ENCODE results near the gene FBXL7.

DNA sequence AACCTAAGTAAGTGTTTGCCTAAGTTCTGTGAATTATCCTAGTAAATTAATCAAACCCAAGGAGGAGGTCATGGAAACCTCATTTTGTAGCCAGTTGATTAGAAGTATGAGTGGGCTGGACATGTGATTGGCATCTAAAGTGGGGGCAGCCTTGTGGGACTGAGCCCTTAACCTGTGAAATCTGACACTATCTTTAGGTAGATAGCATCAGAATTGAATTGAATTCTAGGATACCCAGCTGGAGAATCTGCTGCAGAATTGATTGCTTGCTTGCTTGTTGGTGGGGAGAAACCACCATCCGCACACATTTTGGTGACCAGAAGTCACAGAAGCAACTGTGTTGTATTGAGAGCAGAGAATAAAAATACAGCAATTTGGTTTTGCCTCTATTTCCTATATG is 97.0 kb downstream of the FBXL7 start:
- TF ChIP-seq, protein P1, sequence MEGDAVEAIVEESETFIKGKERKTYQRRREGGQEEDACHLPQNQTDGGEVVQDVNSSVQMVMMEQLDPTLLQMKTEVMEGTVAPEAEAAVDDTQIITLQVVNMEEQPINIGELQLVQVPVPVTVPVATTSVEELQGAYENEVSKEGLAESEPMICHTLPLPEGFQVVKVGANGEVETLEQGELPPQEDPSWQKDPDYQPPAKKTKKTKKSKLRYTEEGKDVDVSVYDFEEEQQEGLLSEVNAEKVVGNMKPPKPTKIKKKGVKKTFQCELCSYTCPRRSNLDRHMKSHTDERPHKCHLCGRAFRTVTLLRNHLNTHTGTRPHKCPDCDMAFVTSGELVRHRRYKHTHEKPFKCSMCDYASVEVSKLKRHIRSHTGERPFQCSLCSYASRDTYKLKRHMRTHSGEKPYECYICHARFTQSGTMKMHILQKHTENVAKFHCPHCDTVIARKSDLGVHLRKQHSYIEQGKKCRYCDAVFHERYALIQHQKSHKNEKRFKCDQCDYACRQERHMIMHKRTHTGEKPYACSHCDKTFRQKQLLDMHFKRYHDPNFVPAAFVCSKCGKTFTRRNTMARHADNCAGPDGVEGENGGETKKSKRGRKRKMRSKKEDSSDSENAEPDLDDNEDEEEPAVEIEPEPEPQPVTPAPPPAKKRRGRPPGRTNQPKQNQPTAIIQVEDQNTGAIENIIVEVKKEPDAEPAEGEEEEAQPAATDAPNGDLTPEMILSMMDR (IDR thresholded peaks at IDR 0.05), result no peak
- no peak for TF ChIP-seq POLR2A (IDR thresholded peaks at IDR 0.05)

Data from right lobe of liver (tissue), 4 donors.